ENCODE data around the gene NUP42. TPM values are rescaled to one million over a fixed set of nuclear protein-coding genes. Genes with fewer than 3 reads are reported as not detected.

Gene NUP42
- total and polyA plus RNA-seq, 8 donors: 23.3 to 82.4 (median 62.7) TPM

DNA sequence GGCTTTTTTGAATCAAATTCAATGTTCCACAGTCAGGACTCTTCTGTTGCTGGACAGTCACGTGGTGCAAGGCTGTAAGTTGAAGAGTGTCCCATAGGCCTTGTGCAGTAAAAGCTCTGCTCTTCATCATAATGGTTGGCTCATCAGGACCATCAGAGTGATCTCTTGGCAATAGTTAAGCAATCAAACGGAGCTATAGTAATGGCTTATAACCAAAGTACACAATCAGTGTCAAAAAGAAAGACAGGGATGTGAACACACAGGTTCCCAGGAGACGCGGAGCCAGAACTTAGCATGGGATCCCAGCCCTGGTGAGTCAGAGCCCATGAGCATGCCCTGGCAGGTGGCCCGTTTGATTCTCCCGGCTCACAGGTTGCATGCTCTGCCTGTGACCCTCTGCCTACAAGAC is 54.0 kb downstream of the NUP42 start:
- H3K9me3 ChIP-seq: no peaks in the 10 kb centered on the region
- H3K27ac ChIP-seq: no peak overlapping the region
- TF ChIP-seq, protein P1, sequence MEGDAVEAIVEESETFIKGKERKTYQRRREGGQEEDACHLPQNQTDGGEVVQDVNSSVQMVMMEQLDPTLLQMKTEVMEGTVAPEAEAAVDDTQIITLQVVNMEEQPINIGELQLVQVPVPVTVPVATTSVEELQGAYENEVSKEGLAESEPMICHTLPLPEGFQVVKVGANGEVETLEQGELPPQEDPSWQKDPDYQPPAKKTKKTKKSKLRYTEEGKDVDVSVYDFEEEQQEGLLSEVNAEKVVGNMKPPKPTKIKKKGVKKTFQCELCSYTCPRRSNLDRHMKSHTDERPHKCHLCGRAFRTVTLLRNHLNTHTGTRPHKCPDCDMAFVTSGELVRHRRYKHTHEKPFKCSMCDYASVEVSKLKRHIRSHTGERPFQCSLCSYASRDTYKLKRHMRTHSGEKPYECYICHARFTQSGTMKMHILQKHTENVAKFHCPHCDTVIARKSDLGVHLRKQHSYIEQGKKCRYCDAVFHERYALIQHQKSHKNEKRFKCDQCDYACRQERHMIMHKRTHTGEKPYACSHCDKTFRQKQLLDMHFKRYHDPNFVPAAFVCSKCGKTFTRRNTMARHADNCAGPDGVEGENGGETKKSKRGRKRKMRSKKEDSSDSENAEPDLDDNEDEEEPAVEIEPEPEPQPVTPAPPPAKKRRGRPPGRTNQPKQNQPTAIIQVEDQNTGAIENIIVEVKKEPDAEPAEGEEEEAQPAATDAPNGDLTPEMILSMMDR (IDR thresholded peaks at IDR 0.05): no peak
- H3K4me3 ChIP-seq: no peak overlapping the region
- H3K36me3 ChIP-seq: no peaks in the 10 kb centered on the region
- no peaks in the 10 kb centered on the region for H3K27me3 ChIP-seq
- no peaks in the 10 kb centered on the region for H3K4me1 ChIP-seq
- intact Hi-C loops (cut with DNase I): no loop called here
- no peak for ATAC-seq
- DNase-seq: no peak

DNA sequence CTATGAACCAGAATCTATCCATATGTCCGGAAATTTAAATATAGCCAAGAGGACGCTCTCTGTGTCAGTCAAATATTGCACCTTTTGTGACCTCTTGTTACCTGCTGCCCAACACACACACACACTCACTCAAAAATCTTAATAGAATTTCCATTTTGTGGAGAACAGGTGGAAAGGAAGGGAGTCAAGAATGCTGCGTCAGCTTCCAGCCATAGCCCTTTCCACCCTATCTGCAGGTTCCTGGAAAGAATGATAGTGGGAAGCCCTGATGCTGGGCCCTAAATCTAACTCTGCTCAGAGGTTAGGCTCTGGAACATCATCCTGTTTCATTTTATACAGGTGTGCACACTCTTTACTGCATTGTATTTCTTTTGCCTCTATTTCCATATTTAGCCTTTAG is 55.2 kb downstream of the NUP42 start:
- DNase-seq (no peak), ATAC-seq (no peak)
- intact Hi-C loops (cut with DNase I): no loop called here
- no peaks in the 10 kb centered on the region for H3K4me1 ChIP-seq
- TF ChIP-seq, protein P1 (IDR thresholded peaks at IDR 0.05): no peak
- H3K4me3 ChIP-seq: no peak overlapping the region
- no peaks in the 10 kb centered on the region for H3K36me3 ChIP-seq
- H3K9me3 ChIP-seq: no peaks in the 10 kb centered on the region
- H3K27ac ChIP-seq: no peak overlapping the region
- no peaks in the 10 kb centered on the region for H3K27me3 ChIP-seq

DNA sequence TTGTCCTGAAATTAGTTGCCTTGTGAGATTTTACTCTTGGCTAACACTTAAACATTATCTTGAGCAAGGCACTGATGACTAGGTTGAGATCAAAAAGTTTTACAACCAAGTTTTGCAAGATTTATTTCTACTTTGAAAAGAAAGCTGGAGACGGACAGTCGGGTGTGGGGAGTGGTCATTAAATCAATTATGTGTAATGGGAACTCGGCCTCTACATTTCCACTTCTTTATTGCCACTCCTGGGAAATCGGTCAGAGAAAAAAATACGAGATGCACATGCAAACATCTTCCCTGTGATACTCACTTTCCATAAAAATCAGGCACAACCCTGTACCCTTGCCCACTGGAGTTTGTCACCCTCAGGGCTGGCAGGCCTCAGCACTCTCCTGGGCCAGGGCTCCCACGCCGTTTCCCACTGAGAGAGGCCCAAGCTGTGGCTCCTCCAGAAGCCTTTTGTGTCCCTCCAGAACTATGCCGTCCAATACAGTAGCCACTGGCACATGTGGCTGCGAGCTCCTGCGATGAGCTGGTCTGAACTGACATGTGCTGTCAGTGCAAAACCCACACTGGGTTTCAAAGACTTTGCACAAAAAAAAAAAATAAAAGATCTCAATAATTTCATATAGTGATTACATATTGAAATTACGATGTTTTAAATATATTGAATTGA is 57.3 kb downstream of the NUP42 start:
- no peaks in the 10 kb centered on the region for H3K9me3 ChIP-seq
- H3K27me3 ChIP-seq: peaks cover 0 to 16% of the 10 kb centered on the region in 2 donors
- intact Hi-C loops (cut with DNase I): no loop called here
- no peaks in the 10 kb centered on the region for H3K36me3 ChIP-seq
- DNase-seq: no peak
- TF ChIP-seq, protein P1 (IDR thresholded peaks at IDR 0.05): no peak
- H3K4me1 ChIP-seq: peaks cover 0 to 5% of the 10 kb centered on the region in 2 donors
- H3K4me3 ChIP-seq: no peak overlapping the region
- H3K27ac ChIP-seq: no peak overlapping the region
- ATAC-seq: no peak

DNA sequence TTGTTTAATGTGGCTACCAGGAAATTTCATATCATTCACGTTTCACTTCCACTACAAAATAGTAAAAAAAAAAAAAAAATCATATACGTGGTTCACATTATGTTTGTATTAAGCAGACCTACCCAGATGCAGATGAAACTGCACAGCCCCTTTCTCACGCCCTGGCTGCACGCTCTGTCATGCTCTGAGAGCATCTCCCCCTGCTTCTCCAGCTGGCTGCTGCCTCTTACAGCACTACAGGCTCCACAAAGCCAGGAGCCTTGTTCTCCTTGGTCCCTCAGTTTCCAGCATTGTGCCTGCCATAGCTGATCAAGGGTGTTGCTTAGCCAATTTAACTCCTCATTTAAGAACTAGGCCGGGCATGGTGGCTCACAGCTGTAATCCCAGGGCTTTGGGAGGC is 57.9 kb downstream of the NUP42 start:
- H3K27me3 ChIP-seq: peaks cover 0 to 16% of the 10 kb centered on the region in 2 donors
- peaks cover 0 to 5% of the 10 kb centered on the region in 2 donors for H3K4me1 ChIP-seq
- H3K36me3 ChIP-seq: no peaks in the 10 kb centered on the region
- no peak overlapping the region for H3K4me3 ChIP-seq
- TF ChIP-seq, protein P1 (IDR thresholded peaks at IDR 0.05): no peak
- H3K9me3 ChIP-seq: no peaks in the 10 kb centered on the region
- ATAC-seq (no peak), DNase-seq (no peak)
- no peak overlapping the region for H3K27ac ChIP-seq
- intact Hi-C loops (cut with DNase I): no loop called here

DNA sequence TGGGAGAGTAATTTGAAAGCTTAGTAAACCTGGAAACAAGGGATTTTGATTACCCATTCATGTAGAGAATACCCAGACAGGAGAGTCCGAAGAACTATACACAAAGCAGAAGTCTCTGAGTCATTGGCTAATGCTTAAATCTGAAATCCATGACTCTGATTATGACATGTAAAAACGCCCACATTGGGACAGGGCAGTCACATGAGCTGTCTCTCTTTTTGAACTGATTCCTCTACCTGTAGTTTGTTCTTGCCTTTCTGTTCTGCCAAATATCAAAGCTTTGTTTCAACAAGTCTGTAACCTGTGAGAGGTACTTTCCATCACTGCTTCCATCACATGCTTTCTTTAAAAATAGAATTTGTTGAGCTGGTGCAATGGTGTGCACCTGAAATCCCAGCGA is 60.5 kb downstream of the NUP42 start:
- peaks cover 0 to 33% of the 10 kb centered on the region in 2 donors for H3K27me3 ChIP-seq
- H3K4me3 ChIP-seq: no peak overlapping the region
- H3K4me1 ChIP-seq: peaks cover 0 to 5% of the 10 kb centered on the region in 2 donors
- intact Hi-C loops (cut with DNase I): no loop called here
- H3K36me3 ChIP-seq: no peaks in the 10 kb centered on the region
- H3K9me3 ChIP-seq: no peaks in the 10 kb centered on the region
- TF ChIP-seq, protein P1 (IDR thresholded peaks at IDR 0.05): no peak
- H3K27ac ChIP-seq: no peak overlapping the region
- DNase-seq (no peak), ATAC-seq (peak; percentile 31)

All from left lung (tissue), 10 donors.